HG03575 (cell line): ENCODE measurements around the gene PPM1J.

Source experiments
- ATAC-seq: cut with Tn5 transposase; IDR thresholded peaks from one replicate; pipeline ENCODE4 v1.9.1; 2021; ENCODE audit not compliant: unreplicated experiment, insufficient number of reproducible peaks, low FRiP score; ENCODE audit errors: extremely low read depth

The PPM1J gene

DNA sequence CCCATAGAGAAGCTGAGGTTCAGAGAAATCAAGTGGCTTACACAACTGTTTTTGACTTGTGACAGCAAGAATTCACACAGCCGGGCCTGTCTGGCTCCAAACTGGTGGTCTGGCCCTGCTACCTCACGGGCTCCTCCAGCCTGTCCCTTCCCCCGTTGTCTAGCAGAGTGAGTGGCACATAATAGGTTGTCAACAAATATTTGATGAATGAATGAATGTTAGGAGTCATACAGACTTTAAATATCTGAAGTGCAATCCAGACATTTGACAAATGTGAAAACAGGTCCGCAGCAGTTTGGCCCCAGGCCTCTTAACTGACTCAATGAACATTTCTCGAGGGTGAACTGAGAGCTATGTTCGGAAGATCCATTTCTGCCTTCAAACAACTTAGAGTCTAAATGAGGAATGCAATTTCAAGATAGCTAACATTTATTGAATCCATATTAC is 7.1 kb downstream of the PPM1J start:
- no peak for ATAC-seq

DNA sequence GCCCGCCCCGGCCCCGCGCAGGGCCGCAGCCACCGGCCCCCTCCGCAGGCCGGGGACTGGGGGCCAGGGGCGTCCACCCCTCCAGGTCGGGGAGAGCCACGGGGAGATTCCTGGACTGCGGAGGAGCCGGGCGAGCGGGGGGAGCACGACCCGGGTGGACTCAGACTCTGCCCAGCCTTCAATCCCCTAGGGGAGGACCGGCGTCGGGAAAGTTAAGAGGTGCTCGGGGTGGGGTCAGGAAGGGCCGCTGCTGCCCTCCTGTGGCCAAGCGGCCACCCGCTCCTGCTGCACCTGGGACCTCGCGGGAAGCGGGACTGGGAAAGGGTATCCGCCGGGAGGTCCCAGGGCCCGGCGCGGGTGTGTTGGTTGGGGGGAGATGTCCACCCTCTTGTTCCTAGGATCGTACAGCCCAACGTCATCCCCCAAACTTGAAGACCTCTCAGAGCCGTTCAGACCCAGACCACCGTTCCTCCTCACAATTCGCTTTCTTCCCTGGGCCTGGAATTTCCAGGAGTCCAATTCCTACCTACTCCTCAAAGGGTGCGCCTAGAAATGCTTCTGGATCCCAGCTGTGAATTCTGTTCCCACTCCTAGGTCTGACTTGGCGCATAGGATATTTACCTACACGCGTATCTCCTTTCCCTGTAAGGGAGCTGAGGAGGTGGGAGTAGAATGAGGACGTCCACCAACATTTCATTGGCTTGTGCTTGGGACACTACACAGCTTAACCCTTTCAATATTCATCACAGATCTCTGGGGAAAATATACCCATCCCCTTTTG is 7.7 kb downstream of the PPM1J start:
- no peak for ATAC-seq

DNA sequence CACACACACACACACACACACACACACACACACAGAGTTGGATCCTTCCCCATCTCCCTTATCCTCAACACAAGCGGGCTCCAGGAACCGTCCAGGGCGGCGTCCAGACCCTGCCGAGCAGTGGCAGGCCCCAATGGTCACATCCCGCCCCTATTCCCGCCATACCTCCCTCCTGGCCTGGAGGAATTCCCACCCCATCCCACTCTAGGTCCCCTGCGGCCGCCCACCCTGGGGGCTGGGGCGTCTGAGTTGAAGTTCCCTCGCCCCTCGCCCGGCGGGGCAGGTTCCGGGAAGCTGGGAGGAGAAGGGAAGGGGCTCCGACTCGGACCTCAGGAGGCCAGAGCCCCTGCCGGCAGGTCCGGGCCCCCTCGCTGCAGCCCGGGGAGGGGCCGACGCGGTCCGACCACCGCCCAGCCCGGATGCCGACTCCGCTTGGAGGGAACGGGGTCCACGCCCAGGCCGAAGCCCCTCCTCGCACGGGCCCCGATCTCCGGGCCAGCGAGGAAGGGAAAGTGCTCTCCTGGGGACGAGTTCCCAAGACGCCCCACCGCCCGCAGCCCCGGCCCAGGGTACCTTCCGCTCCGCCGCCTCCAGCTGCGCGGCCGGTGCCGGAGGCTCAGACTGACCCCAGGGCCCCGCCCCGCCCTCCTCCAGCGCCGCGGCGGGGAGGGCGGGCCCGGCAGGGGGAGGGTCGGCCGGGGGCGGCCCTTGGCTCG is 8.5 kb downstream of the PPM1J start, which contains the start of gene RHOC:
Gene RHOC, minus strand, starts transcription at position 623 of the 716 bp plus-strand sequence. CDS start 3,328 bp downstream, outside the sequence.
- no peak for ATAC-seq

DNA sequence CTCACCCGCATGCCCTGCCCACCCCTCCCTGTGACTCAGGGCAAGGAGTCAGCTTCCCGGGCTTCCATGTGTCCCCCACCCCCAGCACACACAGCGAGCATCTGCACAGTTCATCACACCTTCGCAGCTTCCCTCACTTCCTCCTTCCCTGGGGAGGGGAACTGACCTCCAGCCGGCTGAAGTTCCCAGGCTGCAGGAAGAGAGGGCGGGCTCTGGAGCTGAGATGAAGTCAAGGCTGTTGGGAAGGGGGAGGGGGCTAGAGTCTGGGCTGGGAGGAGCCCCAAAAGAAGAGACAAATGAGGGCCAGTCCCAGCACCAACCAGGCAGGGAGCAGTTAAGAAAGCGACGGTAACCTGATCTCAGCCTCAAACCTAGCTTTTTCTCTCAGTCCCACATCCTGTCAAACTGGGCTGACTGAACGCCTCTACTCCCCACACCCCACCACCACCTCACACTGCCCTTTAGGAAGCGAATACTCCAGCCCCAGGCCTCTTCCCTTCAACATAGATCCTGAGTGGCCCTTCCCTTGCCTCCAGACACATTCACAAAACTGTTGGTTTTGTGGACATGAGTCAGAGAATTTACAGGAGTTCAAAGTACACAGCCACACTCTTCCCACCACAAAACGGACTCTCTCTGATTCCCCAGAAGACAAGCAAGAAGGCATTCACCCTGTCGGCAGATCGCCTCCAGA is 10.1 kb downstream of the PPM1J start:
- ATAC-seq: no peak

DNA sequence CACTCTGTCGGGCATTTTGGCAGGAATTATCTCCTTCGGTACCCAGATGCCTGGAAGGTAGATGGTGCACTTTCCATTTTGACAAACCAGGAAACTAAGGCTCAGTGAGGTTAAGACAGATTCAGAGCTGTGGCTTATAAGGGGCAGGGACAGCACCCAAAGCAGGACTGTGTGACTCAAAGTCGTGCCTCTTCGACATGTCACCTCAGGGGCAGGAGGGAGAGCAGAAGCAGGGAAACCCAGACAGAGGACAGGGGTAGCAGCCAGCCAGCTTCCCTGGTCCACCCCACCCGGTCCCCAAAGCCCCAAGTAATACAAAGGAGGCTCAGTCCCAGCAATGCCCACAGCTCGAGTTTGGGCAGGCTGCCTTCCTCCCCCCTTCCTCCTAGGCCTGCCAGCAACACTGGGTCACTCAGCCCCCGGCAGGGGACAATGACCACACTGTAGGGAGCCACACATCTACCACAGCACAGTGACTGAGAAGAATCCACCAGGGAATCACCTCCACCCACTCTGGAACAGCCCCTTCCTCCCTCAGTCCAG is 10.7 kb downstream of the PPM1J start:
- no peak for ATAC-seq

DNA sequence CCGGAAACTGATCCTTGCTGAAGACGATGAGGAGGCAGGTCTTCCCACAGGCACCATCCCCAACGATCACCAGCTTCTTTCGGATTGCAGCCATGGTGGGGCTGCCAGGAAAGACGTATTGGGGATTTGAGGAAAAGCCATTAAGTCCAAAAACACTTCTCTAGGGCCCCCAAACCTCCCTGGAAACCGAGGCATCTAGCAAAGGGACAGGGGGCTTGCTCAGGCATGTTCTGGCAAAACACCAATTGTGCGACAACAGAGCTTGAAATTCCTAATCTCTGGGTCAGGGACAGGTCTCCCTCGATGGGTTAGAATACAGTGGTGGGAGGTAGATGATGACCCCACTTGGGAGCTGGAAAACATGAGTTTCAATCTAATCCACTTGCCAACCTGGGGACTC is 11.4 kb downstream of the PPM1J start:
- ATAC-seq: no peak

DNA sequence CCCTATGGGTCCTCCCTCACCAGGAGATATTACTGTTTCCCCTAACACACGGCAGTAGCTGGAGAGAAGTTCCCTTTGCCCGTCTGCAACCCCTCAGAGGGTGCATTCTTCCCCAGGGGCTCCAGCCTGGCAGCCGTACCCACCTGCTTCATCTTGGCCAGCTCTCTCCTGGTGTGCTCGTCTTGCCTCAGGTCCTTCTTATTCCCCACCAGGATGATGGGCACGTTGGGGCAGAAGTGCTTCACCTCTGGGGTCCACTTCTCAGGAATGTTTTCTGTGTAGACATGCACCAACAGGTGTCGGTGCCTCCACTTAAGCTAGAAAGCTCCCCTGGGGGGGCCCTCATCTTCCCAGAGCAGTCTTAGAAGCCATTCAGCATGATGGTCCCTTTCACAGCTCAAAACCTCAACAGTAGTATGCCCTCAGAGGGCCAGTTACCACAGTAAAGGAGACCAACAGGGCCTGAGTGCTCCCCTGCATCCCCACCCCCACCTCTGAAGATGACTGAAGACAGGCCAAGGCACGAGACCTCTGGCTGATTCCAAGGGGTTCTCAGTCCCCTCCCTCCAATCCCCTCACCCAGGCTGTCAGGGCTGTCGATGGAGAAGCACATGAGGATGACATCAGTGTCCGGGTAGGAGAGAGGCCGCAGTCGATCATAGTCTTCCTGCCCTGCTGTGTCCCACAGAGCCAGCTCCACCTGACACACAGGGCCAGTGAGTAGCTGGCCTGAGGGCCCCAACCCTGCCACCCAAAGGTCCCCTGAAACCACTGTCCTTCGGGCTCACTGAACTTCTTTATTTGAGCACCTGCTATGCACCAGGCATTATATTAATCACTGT is 12.5 kb downstream of the PPM1J start:
- no peak for ATAC-seq

DNA sequence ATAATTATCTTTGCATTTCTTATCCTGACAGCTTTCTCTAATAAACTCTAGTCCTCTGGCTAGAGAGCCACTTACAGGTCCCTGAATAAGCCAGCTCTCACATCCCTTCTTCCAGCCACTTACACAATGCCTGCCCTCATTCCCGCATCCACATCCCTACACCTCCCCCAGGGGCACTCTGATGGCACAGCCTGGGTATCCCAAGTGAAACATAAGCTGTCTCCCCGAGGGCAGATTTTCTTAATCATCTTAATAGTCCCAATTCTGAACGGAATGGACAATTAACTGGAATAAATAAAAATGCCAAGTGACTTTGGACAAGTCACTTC is 13.1 kb downstream of the PPM1J start:
- no peak for ATAC-seq

DNA sequence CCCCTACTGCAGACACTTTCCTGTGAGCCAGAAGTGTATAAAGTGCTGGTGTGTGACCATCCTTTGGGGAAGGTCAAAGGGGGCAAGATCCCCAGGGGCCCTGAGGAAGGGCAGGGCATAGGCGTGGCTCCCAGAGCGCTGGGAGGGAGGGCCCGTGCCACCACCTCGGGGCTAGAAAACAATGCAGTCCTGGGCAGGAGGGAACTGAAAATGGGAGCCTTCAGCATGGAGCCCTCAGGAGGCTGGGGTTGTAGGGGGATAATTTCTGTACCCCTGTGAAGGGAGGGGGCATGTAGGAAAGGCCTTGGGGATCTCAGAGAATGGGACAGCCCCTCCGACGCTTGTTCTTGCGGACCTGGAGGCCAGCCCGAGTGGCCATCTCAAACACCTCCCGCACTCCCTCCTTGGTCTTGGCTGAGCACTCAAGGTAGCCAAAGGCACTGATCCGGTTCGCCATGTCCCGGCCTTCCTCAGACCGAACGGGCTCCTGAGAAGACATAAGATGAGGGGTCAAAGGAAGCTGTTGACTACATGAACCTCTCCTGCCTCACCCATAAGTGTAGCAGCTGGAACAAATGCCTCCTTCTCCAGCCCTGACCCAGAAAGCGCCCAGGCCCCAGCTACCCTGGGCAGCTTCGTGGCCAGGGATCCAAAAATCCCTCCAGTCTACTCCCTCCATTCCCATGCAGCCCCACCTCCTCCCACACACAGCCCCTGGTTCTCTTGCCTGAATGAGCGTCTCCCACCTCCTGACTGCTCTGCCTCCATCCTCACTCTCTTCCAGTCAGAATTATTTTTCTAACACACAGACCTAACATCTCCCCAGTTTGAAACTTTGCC is 13.7 kb downstream of the PPM1J start:
- ATAC-seq: no peak

DNA sequence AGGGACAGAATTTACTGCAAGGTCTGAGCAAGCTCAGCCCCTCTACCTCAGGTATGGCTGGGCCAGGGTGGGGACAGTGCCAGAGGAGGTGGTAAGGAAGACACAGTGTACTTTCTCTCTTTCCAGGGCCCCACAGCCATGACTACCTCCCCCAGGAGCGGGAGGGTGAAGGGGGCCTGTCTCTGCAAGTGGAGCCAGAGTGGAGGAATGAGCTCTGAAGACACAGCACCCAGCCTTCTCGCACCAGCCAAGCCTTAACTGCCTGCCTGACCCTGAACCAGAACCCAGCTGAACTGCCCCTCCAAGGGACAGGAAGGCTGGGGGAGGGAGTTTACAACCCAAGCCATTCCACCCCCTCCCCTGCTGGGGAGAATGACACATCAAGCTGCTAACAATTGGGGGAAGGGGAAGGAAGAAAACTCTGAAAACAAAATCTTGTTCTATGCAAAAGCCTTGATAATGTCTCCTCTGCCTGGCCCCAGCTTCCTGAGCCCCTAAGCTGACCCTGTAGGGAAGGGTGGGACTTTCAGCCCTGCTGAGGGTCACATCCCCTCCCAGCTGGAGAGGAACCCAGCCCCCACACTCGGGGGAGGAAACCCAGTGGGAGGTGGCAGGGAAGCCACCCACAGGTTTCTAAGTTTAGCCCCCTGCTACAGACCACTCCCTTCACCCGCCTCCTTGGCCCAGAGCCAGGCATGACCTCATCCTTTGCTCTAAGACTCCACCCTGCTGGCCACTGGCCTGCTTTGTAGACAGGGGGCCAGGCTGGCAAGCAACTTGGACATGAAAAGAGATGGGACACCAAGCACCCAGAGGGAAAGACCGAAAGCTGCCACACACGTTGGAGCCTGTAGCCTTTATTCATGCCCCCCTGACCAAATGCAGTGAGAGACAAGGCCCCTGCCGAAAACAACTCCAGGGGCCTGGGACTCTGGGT is 14.6 kb downstream of the PPM1J start:
- no peak for ATAC-seq

DNA sequence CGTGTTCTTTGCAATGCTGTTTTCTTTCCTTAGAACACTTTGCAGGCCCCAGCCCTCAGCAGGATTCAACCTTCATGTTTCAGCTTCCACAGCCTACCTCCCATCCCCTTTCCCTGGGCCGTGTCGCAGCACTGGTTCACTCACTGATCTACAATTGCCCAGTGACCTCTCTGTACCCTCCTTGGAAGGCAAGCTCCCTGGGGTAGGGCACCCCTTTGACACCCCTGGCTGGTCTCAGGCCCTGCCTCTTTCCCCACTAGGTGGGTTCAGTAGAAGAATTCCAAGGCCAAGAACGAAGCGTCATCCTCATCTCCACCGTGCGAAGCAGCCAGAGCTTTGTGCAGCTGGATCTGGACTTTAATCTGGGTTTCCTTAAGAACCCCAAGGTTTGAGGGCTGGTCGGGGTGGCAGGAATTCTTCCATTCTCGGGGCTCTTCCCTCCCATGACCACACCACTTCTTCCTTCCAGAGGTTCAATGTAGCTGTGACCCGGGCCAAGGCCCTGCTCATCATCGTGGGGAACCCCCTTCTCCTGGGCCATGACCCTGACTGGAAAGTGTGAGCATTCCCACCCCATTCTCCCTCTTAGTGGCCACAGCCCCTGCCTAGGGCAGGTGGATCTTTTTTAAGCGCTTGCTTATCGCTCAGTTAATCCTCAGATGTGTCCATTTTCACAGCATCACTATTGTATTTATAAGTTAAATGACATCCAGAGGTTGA is 15.5 kb downstream of the PPM1J start:
- ATAC-seq: no peak

DNA sequence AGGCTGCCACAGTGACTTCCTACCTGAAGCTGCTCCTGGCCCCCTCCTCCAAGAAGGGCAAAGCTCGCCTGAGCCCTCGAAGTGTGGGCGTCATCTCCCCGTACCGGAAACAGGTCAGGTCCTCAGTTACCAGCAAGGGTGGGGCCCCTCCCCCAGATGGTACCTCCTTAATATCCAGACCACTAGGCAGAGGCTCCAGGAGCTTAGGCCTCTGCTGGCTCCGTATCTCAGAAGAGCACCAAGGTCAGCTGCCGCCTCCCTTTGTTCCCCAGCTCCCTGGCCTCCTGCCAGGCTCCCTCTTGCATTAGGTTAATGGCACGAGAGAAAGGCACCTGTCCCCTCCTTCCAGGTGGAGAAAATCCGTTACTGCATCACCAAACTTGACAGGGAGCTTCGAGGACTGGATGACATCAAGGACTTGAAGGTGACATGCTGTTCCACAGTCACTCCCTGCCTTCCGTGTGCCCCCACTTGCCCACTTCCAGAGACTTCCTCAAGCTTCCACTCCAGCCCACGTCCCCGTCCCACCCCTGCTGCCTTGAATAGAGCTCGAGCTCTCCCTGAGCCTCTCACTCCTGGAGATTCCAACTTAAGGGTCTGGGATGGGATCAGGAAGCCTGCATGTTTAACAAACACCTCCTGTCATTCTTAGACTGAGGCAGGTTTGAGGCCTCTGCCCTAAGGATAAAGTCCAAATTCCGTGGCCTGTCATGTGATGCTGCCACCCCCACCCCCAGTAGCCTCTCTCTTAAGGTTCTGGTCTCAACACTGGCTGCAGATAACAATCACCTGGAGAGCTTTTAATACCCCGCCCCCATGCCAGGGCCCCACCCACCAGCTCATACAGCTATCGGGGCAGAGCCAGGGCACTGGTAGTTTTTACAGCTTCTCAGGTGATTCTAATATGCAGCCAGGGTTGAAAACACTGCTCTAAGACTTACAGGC is 16.5 kb downstream of the PPM1J start:
- no peak for ATAC-seq

DNA sequence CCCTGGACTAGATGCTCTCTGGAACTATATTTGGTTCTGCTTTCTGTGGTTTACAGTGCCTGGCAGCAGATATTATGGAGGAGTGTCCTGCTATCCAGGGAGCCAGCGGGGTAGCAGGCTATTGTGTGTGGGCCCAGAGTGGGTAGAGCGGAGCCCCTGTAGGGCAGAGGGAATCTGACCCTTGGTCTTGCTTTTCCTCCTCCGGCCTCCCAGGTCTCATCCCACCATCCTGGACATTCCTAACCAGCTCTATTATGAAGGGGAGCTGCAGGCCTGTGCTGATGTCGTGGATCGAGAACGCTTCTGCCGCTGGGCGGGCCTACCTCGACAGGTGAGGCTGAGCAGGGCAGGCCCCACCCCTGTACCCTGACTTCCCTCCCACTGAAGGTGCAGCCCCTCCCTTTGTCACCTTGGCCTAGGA is 17.3 kb downstream of the PPM1J start:
- no peak for ATAC-seq

DNA sequence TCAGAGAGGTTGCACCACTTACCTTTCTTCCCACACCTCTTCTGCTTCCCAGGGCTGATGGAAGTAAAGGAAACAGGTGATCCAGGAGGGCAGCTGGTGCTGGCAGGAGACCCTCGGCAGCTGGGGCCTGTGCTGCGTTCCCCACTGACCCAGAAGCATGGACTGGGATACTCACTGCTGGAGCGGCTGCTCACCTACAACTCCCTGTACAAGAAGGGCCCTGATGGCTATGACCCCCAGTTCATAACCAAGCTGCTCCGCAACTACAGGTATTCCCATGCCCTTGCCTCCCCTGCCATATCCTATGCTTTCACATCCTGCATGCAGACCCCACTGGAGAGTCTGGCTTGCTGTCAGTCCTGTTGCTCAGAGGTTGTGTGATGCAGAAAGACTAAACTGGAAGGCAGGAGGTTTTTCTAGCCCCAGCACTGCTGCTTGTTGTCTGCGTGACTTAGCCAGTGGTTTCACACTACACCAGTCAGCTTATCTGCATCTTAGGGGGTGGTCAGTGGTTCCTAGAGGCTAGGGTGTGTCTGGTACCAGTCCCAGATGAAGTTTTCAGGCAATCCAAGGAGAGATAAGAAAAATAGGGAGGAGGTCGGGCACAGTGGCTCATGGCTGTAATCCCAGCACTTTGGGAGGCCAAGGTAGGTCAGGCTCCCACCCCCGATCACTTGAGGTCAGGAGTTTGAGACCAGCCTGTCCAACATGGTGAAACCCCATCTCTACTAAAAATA is 18.4 kb downstream of the PPM1J start:
- no peak for ATAC-seq

DNA sequence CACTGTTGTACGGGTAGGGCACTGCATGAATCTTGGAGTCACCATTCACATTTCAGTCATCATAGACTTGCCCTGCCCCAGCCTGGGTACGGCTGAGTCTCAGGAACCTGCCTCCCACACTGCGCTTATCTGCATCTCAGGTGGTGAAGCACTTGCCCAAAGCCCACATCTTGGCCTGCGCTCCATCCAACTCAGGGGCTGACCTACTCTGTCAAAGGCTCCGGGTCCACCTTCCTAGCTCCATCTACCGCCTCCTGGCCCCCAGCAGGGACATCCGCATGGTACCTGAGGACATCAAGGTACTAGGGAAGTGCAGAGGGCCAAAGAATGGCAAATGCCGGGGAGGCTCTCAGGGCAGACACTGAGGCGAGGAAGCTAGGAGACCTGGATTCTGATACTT is 19.9 kb downstream of the PPM1J start:
- no peak for ATAC-seq
